HepG2 (cell line): Measurements from ENCODE around the gene HTR7. TPM values are rescaled to one million over a fixed set of nuclear protein-coding genes. Genes with fewer than 3 reads are reported as not detected.
A peak's percentile ranks its signal among the peaks of the same experiment; 100 is the strongest.

ENCODE experiments used
- FOXM1 ChIP-seq: sonication (generic); formaldehyde crosslinking; IDR thresholded peaks from 2 replicates; pipeline ENCODE4 v1.5.0; 2020; ENCODE audit warnings: missing genetic modification reagents
- IKZF4 ChIP-seq: sonication (generic); formaldehyde crosslinking; IDR thresholded peaks from 2 replicates; pipeline ENCODE4 v1.5.1; 2020; ENCODE audit warnings: borderline replicate concordance, mild to moderate bottlenecking, low read depth, missing genetic modification reagents; ENCODE audit errors: not compliant biosample characterization
- TARDBP ChIP-seq: sonication (generic); formaldehyde crosslinking; IDR thresholded peaks from 2 replicates; pipeline ENCODE4 v1.8.0; 2022; ENCODE audit warnings: mild to moderate bottlenecking, missing genetic modification reagents
- ZNF10 ChIP-seq: sonication (generic); formaldehyde crosslinking; IDR thresholded peaks from 2 replicates; pipeline ENCODE4 v1.4.0; 2020; ENCODE audit warnings: mild to moderate bottlenecking, low read depth, missing genetic modification reagents, borderline replicate concordance
- ZNF12 ChIP-seq: sonication (generic); formaldehyde crosslinking; IDR thresholded peaks from 2 replicates; pipeline ENCODE4 v1.5.0; 2020; ENCODE audit warnings: missing genetic modification reagents
- ZNF354B ChIP-seq: sonication (generic); formaldehyde crosslinking; IDR thresholded peaks from 2 replicates; pipeline ENCODE4 v1.8.0; 2022; ENCODE audit warnings: mild to moderate bottlenecking, missing genetic modification reagents
- ZNF547 ChIP-seq: sonication (generic); formaldehyde crosslinking; IDR thresholded peaks from 2 replicates; pipeline ENCODE4 v1.5.1; 2020; ENCODE audit warnings: mild to moderate bottlenecking, missing genetic modification reagents
- ZNF607 ChIP-seq: sonication (generic); formaldehyde crosslinking; IDR thresholded peaks from 2 replicates; pipeline ENCODE4 v1.5.1; 2020; ENCODE audit warnings: missing genetic modification reagents, mild to moderate bottlenecking, borderline replicate concordance
- ZNF790 ChIP-seq: sonication (generic); formaldehyde crosslinking; IDR thresholded peaks from 2 replicates; pipeline ENCODE4 v1.8.0; 2022; ENCODE audit warnings: missing genetic modification reagents, mild to moderate bottlenecking, borderline replicate concordance
- polyA plus RNA-seq, 8 experiments: library from polyadenylated mRNA; depleted of rRNA in 3 of 8; stranded (reverse) in 7 of 8; unstranded in 1 of 8; fragments of >200 nt; fragmentation: Illumina TruSeq in 4 of 8; extraction: Trizol in 4 of 8; gene quantifications; 2 replicates each; pipeline versions ENCODE4 v1.2.1 to v1.2.3, GENCODE V29; 2011 to 2016; ENCODE audit warnings: low read depth in 4 of 8, missing spikeins in 1 of 8, mixed read lengths in 1 of 8; ENCODE audit not compliant: insufficient read depth in 1 of 8
- total RNA-seq, 5 experiments: library from RNA; depleted of rRNA; stranded (reverse); fragments of >200 nt; fragmentation: Illumina TruSeq; extraction: Trizol; gene quantifications; 2 replicates each; pipeline ENCODE4 v1.2.3, GENCODE V29; 2016; ENCODE audit warnings: low read depth in 1 of 5
- TF ChIP-seq, protein P1 (sequence below): sonication (generic); formaldehyde crosslinking; IDR thresholded peaks from 2 replicates; pipeline ENCODE4 v1.4.0; 2020; ENCODE audit warnings: missing genetic modification reagents, borderline replicate concordance
- TF ChIP-seq, protein P2 (sequence below): sonication (generic); formaldehyde crosslinking; IDR thresholded peaks from 2 replicates; pipeline ENCODE4 v1.5.1; 2020; ENCODE audit warnings: missing genetic modification reagents, mild to moderate bottlenecking, borderline replicate concordance
- TF ChIP-seq, protein P3 (sequence below): sonication (generic); formaldehyde crosslinking; IDR thresholded peaks from 2 replicates; pipeline ENCODE4 v1.5.0; 2020; ENCODE audit warnings: missing genetic modification reagents, mild to moderate bottlenecking, borderline replicate concordance
- TF ChIP-seq, protein P4 (sequence below): fragments of 450-650 bp; IDR thresholded peaks from 2 replicates; pipeline ENCODE4 v1.6.1; 2016
- TF ChIP-seq, protein P5 (sequence below): sonication (generic); formaldehyde crosslinking; IDR thresholded peaks from 2 replicates; pipeline ENCODE4 v1.5.1; 2020; ENCODE audit warnings: mild to moderate bottlenecking, missing genetic modification reagents, moderate library complexity

Gene HTR7
- total and polyA plus RNA-seq, 2 of the 13 experiments (the other 11 are each of a cell fraction or from before 2014, with no cell fraction given), result 0.04 TPM; not detected in 1

DNA sequence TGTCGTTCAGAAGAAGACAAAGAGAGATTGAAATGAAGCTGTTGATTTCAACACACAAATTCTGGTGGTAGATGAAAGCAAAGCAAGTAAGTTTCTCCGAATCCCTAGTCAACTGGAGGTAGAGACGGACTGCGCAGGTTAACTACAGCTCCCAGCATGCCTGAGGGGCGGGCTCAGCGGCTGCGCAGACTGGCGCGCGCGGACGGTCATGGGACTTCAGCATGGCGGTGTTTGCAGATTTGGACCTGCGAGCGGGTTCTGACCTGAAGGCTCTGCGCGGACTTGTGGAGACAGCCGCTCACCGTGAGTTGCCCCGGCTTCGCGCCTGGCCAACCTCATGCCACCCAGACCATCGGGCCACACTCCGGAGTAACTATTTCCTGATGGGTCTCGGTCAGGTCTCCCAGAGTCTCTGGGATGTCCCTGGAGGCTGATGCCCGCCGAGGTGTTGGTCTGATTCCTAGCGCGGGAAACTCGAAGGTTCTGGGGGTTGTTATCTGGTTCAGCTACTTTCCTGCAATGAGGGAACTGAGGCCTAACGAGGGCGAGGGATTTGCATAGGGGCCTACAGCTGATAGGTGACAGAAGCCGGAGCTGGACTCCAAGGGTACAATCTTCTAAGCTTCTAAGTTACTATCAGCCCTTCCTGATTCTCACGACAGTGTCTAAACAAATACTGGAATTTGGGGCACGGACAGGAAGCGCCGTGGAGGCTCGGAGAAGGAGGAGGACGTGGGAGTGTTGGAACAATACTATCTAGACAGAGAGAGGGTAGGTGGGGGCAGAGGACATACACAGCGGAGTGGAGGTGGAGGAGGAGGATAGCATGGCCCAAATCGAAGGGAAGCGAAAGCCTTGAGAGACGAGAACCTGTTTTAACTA is 14.2 kb upstream of the HTR7 start, which contains the start of gene RPP30 (continued):
- TF ChIP-seq, protein P1, sequence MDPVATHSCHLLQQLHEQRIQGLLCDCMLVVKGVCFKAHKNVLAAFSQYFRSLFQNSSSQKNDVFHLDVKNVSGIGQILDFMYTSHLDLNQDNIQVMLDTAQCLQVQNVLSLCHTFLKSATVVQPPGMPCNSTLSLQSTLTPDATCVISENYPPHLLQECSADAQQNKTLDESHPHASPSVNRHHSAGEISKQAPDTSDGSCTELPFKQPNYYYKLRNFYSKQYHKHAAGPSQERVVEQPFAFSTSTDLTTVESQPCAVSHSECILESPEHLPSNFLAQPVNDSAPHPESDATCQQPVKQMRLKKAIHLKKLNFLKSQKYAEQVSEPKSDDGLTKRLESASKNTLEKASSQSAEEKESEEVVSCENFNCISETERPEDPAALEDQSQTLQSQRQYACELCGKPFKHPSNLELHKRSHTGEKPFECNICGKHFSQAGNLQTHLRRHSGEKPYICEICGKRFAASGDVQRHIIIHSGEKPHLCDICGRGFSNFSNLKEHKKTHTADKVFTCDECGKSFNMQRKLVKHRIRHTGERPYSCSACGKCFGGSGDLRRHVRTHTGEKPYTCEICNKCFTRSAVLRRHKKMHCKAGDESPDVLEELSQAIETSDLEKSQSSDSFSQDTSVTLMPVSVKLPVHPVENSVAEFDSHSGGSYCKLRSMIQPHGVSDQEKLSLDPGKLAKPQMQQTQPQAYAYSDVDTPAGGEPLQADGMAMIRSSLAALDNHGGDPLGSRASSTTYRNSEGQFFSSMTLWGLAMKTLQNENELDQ, result no peak
- TF ChIP-seq ZNF607 (CRISPR knock-in tag) (no peak; the same call in 1 of the 2 replicates), IKZF4 (CRISPR knock-in tag) (no peak), ZNF354B (CRISPR knock-in tag) (no peak), FOXM1 (CRISPR knock-in tag) (no peak), ZNF547 (CRISPR knock-in tag) (no peak), TARDBP (no peak), ZNF10 (0 out of 2 replicates have a peak, but pooled peaks have one; percentile 55), ZNF12 (CRISPR knock-in tag) (no peak), ZNF790 (CRISPR knock-in tag) (no peak)
- TF ChIP-seq, protein P2, sequence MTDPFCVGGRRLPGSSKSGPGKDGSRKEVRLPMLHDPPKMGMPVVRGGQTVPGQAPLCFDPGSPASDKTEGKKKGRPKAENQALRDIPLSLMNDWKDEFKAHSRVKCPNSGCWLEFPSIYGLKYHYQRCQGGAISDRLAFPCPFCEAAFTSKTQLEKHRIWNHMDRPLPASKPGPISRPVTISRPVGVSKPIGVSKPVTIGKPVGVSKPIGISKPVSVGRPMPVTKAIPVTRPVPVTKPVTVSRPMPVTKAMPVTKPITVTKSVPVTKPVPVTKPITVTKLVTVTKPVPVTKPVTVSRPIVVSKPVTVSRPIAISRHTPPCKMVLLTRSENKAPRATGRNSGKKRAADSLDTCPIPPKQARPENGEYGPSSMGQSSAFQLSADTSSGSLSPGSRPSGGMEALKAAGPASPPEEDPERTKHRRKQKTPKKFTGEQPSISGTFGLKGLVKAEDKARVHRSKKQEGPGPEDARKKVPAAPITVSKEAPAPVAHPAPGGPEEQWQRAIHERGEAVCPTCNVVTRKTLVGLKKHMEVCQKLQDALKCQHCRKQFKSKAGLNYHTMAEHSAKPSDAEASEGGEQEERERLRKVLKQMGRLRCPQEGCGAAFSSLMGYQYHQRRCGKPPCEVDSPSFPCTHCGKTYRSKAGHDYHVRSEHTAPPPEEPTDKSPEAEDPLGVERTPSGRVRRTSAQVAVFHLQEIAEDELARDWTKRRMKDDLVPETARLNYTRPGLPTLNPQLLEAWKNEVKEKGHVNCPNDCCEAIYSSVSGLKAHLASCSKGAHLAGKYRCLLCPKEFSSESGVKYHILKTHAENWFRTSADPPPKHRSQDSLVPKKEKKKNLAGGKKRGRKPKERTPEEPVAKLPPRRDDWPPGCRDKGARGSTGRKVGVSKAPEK, result no peak
- TF ChIP-seq, protein P3, sequence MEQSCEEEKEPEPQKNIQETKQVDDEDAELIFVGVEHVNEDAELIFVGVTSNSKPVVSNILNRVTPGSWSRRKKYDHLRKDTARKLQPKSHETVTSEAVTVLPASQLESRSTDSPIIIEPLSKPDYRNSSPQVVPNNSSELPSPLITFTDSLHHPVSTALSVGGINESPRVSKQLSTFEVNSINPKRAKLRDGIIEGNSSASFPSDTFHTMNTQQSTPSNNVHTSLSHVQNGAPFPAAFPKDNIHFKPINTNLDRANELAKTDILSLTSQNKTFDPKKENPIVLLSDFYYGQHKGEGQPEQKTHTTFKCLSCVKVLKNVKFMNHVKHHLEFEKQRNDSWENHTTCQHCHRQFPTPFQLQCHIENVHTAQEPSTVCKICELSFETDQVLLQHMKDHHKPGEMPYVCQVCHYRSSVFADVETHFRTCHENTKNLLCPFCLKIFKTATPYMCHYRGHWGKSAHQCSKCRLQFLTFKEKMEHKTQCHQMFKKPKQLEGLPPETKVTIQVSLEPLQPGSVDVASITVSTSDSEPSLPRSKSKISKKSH, result peak; percentile 92; the same call in 1 of the 2 replicates
- TF ChIP-seq, protein P4, sequence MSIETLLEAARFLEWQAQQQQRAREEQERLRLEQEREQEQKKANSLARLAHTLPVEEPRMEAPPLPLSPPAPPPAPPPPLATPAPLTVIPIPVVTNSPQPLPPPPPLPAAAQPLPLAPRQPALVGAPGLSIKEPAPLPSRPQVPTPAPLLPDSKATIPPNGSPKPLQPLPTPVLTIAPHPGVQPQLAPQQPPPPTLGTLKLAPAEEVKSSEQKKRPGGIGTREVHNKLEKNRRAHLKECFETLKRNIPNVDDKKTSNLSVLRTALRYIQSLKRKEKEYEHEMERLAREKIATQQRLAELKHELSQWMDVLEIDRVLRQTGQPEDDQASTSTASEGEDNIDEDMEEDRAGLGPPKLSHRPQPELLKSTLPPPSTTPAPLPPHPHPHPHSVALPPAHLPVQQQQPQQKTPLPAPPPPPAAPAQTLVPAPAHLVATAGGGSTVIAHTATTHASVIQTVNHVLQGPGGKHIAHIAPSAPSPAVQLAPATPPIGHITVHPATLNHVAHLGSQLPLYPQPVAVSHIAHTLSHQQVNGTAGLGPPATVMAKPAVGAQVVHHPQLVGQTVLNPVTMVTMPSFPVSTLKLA, result peak; percentile 19; the same call in 1 of the 2 replicates
- TF ChIP-seq, protein P5, sequence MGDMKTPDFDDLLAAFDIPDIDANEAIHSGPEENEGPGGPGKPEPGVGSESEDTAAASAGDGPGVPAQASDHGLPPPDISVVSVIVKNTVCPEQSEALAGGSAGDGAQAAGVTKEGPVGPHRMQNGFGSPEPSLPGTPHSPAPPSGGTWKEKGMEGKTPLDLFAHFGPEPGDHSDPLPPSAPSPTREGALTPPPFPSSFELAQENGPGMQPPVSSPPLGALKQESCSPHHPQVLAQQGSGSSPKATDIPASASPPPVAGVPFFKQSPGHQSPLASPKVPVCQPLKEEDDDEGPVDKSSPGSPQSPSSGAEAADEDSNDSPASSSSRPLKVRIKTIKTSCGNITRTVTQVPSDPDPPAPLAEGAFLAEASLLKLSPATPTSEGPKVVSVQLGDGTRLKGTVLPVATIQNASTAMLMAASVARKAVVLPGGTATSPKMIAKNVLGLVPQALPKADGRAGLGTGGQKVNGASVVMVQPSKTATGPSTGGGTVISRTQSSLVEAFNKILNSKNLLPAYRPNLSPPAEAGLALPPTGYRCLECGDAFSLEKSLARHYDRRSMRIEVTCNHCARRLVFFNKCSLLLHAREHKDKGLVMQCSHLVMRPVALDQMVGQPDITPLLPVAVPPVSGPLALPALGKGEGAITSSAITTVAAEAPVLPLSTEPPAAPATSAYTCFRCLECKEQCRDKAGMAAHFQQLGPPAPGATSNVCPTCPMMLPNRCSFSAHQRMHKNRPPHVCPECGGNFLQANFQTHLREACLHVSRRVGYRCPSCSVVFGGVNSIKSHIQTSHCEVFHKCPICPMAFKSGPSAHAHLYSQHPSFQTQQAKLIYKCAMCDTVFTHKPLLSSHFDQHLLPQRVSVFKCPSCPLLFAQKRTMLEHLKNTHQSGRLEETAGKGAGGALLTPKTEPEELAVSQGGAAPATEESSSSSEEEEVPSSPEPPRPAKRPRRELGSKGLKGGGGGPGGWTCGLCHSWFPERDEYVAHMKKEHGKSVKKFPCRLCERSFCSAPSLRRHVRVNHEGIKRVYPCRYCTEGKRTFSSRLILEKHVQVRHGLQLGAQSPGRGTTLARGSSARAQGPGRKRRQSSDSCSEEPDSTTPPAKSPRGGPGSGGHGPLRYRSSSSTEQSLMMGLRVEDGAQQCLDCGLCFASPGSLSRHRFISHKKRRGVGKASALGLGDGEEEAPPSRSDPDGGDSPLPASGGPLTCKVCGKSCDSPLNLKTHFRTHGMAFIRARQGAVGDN (CRISPR knock-in tag), result peak; percentile 88
